Neural progenitor cell (in vitro differentiated cells): Measurements from ENCODE around the gene SYDE2.
"Not testable (repeated sequence)": the region's sequence is repeated elsewhere in the genome, so short reads cannot be mapped to it uniquely, and the experiment has no call there.

Experiments
- EZH2 ChIP-seq: fragments of 200-600 bp; sonication (generic); IDR thresholded peaks from 2 replicates; pipeline ENCODE4 v1.6.1; 2017; ENCODE audit warnings: antibody characterized with exemption, mild to moderate bottlenecking, moderate library complexity
- EZH2phosphoT487 ChIP-seq: fragments of 200-600 bp; sonication (generic); IDR thresholded peaks from 2 replicates; pipeline ENCODE4 v1.6.1; 2017; ENCODE audit warnings: antibody characterized with exemption
- TF ChIP-seq, protein P1 (sequence below): fragments of 200-600 bp; sonication (generic); IDR thresholded peaks from 2 replicates; pipeline ENCODE4 v1.5.1; 2017; ENCODE audit warnings: antibody characterized with exemption, mild to moderate bottlenecking

DNA sequence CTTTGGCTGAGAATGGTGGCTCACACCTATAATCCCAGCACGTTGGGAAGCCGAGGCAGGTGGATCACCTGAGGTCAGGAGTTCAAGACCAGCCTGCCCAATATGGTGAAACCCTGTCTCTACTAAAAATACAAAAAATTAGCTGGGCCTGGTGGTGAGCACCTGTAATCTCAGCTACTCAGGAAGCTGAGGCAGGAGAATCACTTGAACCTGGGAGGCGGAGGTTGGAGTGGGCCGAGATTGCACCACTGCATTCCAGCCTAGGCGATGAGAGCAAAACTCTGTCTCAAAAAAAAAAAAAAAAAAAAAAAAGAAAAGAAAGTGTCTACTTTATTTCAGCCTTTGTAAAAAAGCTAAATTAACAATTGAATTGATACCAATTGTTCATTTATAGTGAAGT, 62.4 kb downstream of the SYDE2 start:
- TF ChIP-seq, protein P1, sequence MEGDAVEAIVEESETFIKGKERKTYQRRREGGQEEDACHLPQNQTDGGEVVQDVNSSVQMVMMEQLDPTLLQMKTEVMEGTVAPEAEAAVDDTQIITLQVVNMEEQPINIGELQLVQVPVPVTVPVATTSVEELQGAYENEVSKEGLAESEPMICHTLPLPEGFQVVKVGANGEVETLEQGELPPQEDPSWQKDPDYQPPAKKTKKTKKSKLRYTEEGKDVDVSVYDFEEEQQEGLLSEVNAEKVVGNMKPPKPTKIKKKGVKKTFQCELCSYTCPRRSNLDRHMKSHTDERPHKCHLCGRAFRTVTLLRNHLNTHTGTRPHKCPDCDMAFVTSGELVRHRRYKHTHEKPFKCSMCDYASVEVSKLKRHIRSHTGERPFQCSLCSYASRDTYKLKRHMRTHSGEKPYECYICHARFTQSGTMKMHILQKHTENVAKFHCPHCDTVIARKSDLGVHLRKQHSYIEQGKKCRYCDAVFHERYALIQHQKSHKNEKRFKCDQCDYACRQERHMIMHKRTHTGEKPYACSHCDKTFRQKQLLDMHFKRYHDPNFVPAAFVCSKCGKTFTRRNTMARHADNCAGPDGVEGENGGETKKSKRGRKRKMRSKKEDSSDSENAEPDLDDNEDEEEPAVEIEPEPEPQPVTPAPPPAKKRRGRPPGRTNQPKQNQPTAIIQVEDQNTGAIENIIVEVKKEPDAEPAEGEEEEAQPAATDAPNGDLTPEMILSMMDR = not testable (repeated sequence)
- TF ChIP-seq EZH2, EZH2phosphoT487: not testable (repeated sequence)
